HEK293T (cell line): ENCODE measurements around the gene S100A12.

Experiments used
- CTCF ChIA-PET: fragments of 350-600 bp; formaldehyde crosslinking; extraction: SDS; loops from one replicate; lab custom pipeline; 2021; ENCODE audit warnings: antibody characterized with exemption, inconsistent platforms; lab: Yijun Ruan, JAX
- POLR2A ChIA-PET: fragments of 350-600 bp; formaldehyde crosslinking; extraction: SDS; loops from one replicate; lab custom pipeline; 2020; ENCODE audit warnings: antibody characterized with exemption, inconsistent platforms; lab: Yijun Ruan, JAX
- DNase-seq: peaks from one replicate; pipeline ENCODE4 v3.0.0; 2012; ENCODE audit warnings: mixed read lengths; ENCODE audit errors: extremely low spot score
- ARNT ChIP-seq: fragments of 450-650 bp; IDR thresholded peaks from 2 replicates; pipeline ENCODE4 v1.6.1; 2017; ENCODE audit warnings: mild to moderate bottlenecking
- BHLHE40 ChIP-seq: fragments of 450-650 bp; IDR thresholded peaks from 2 replicates; pipeline ENCODE4 v1.6.1; 2016; ENCODE audit warnings: mild to moderate bottlenecking, moderate library complexity, borderline replicate concordance
- CTBP1 ChIP-seq: fragments of 450-650 bp; IDR thresholded peaks from 2 replicates; pipeline ENCODE4 v1.6.1; 2016; ENCODE audit warnings: borderline replicate concordance
- ELF4 ChIP-seq: fragments of 450-650 bp; IDR thresholded peaks from 2 replicates; pipeline ENCODE4 v1.6.1; 2017; ENCODE audit warnings: antibody characterized with exemption
- FOXA1 ChIP-seq: fragments of 450-650 bp; IDR thresholded peaks from 2 replicates; pipeline ENCODE4 v1.6.1; 2016; ENCODE audit warnings: mild to moderate bottlenecking
- FOXK2 ChIP-seq: fragments of 450-650 bp; IDR thresholded peaks from 2 replicates; pipeline ENCODE4 v1.6.1; 2016; ENCODE audit warnings: mild to moderate bottlenecking
- FOXM1 ChIP-seq: fragments of 450-650 bp; IDR thresholded peaks from 2 replicates; pipeline ENCODE4 v1.6.1; 2017; ENCODE audit warnings: mild to moderate bottlenecking, borderline replicate concordance
- HDGF ChIP-seq: fragments of 450-650 bp; IDR thresholded peaks from 2 replicates; pipeline ENCODE4 v1.6.1; 2017; ENCODE audit warnings: antibody characterized with exemption, borderline replicate concordance
- L3MBTL2 ChIP-seq: fragments of 450-650 bp; conservative IDR thresholded peaks from 2 replicates; pipeline ENCODE4 v1.6.1; 2016; ENCODE audit warnings: mild to moderate bottlenecking
- LEF1 ChIP-seq: fragments of 450-650 bp; IDR thresholded peaks from 2 replicates; pipeline ENCODE4 v1.6.1; 2017; ENCODE audit warnings: mild to moderate bottlenecking, borderline replicate concordance
- NFRKB ChIP-seq: fragments of 450-650 bp; IDR thresholded peaks from 2 replicates; pipeline ENCODE4 v1.6.1; 2016; ENCODE audit warnings: mild to moderate bottlenecking, moderate library complexity
- SP1 ChIP-seq: fragments of 450-650 bp; IDR thresholded peaks from 2 replicates; pipeline ENCODE4 v1.6.1; 2017
- SUZ12 ChIP-seq: fragments of 450-650 bp; IDR thresholded peaks from 2 replicates; pipeline ENCODE4 v1.6.1; 2016; ENCODE audit warnings: mild to moderate bottlenecking
- TARDBP ChIP-seq: fragments of 450-650 bp; IDR thresholded peaks from 2 replicates; pipeline ENCODE4 v1.6.1; 2016
- ZNF384 ChIP-seq: fragments of 450-650 bp; IDR thresholded peaks from 2 replicates; pipeline ENCODE4 v1.6.1; 2016
- TF ChIP-seq, protein P1 (sequence below): fragments of 450-650 bp; IDR thresholded peaks from 2 replicates; pipeline ENCODE4 v1.6.1; 2016

Gene S100A12

DNA sequence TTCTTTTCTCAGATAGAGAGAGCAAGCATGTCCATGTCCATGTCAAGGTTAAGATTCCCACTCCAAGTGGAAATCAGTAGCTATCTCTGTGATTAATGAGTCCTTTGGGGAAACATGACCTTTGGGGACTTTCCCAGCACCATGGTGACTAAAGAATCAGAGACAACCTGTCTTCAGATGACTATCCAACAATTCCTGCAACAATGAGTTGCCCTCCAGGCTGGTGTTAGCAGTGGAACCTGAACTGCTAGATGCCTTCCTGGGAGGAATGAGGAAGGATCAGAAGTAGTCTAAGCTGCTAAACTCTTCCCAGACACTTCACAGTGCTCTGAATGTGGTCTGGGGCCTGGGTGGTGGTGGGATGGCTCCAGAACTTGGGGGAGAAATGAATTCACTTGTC lies 11.3 kb downstream of the S100A12 start:
- ChIA-PET POLR2A (no interaction called here), CTCF (interaction anchor here (1.6 kb wide), 1 partner anchor 9 kb away, joined by 4 read pairs; no protein-coding TSS in a partner anchor)
- no peak for TF ChIP-seq L3MBTL2
- DNase-seq: no peak

DNA sequence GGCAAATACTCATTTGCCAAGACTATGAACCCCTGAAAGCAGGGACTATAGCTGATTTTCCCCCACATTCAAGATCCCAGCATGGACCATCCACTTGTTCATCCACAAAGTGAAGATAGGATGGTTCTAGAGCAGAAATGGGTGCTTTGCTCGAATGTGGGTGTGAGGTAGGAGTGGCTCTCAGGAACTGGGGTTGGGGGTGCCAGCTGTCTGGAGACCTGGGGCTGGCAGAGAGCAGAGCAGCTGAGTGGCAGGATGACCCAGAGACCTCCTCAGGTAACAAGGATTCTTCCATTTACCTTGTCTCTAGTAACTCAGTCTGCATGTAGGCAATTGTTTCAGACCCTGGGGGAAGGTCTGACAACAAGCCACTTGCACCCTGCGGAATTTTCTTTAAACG lies 11.8 kb downstream of the S100A12 start:
- DNase-seq: no peak
- TF ChIP-seq SUZ12 (no peak), HDGF (no peak), TARDBP (no peak), SP1 (no peak), NFRKB (no peak), L3MBTL2 (no peak), LEF1 (no peak), CTBP1 (no peak), FOXK2 (no peak), FOXA1 (no peak), ELF4 (no peak), ZNF384 (no peak), BHLHE40 (no peak), ARNT (no peak), FOXM1 (no peak)
- TF ChIP-seq, protein P1, sequence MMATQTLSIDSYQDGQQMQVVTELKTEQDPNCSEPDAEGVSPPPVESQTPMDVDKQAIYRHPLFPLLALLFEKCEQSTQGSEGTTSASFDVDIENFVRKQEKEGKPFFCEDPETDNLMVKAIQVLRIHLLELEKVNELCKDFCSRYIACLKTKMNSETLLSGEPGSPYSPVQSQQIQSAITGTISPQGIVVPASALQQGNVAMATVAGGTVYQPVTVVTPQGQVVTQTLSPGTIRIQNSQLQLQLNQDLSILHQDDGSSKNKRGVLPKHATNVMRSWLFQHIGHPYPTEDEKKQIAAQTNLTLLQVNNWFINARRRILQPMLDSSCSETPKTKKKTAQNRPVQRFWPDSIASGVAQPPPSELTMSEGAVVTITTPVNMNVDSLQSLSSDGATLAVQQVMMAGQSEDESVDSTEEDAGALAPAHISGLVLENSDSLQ: no peak
- ChIA-PET CTCF (no interaction called here), POLR2A (no interaction called here)

DNA sequence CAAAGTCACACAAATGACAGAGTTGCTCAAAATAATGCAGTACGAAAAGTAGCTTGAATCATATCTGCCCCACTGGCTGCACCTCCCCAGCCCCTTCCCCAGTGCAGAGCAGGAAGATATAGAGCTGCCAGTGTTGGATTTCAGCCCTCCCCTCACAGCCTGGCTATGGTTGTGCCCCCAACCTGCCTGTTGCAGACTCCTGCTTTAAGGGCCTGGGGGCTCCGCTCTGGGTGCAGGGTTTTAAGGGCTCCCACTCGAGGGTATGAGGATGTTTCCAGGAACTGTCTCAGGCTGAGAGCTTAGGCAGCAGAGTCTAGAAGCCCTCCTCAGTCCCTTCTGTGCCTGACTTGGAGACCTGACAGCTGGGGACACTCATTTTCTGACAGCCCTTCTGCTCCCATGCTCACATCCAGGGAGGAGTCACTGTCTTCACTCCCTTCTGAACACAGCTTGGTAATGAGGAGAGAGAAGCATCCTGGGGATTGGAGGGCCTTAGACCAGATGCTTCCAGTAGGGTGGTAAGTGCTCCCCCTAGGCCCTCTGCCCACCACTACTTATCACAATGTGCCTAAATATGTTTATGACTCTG lies 13.1 kb downstream of the S100A12 start:
- TF ChIP-seq BHLHE40: no peak
- no peak for TF ChIP-seq SP1
- TF ChIP-seq L3MBTL2: no peak
- no peak for TF ChIP-seq TARDBP
- TF ChIP-seq SUZ12: no peak
- TF ChIP-seq ZNF384: no peak
- TF ChIP-seq CTBP1: no peak
- TF ChIP-seq ELF4: no peak
- TF ChIP-seq NFRKB: no peak
- POLR2A ChIA-PET: no interaction called here
- DNase-seq: no peak
- CTCF ChIA-PET: no interaction called here

DNA sequence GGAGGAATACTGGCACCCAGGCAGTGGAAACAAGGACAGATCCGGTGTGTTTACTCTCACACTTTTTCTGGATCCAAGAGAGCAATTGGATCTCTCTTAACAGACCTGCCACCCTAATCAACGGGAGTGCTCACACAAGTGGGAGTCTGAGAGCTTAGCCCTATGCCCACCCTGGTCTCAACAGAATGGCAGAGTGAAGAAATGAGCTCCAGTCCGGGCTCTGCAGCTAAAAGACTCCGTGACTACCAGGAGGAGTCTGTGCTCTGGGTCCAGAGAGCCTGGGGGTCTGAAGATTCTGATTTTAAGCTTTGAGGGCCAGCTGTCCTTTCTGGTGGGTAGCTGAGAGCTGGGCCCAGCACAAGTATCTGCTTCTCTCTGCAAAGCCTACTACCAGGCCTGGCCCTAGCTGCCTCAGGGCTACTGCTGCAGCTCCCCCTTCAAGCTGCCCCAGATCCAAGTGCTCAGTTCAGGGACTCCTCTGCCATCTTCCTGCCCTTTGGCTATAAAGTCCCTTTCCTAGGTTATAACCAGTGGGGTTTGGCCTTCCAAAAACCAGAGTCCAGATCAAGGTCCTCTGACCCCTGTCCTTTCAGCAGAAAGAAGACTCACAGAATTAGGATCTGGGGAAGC lies 13.8 kb downstream of the S100A12 start:
- CTCF ChIA-PET: no interaction called here
- TF ChIP-seq TARDBP: no peak
- TF ChIP-seq NFRKB: no peak
- no peak for TF ChIP-seq ZNF384
- TF ChIP-seq FOXM1: no peak
- no peak for TF ChIP-seq LEF1
- TF ChIP-seq FOXA1: no peak
- POLR2A ChIA-PET: no interaction called here
- DNase-seq: no peak

DNA sequence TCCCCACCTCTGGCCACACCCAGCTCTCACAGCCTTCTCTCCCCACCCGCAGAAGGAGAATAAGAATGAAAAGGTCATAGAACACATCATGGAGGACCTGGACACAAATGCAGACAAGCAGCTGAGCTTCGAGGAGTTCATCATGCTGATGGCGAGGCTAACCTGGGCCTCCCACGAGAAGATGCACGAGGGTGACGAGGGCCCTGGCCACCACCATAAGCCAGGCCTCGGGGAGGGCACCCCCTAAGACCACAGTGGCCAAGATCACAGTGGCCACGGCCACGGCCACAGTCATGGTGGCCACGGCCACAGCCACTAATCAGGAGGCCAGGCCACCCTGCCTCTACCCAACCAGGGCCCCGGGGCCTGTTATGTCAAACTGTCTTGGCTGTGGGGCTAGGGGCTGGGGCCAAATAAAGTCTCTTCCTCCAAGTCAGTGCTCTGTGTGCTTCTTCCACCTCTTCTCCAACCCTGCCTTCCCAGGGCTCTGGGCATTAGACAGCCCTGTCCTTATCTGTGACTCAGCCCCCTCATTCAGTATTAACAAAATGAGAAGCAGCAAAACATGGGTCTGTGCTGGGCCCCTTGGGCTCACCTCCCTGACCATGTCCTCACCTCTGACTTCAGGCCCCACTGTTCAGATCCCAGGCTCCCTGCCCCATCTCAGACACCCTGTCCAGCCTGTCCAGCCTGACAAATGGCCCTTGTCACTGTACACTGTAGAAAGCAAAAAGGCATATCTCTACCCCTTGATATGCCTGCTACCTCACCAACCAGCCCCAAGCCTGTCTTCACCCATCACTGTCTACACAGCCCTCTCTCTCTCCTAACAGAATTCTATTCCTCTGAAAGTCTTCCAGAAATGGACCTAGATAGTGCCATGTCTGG lies 14.6 kb downstream of the S100A12 start:
- CTCF ChIA-PET: interaction anchor here (0.9 kb wide), 1 partner anchor 134 kb away, joined by 4 read pairs; no protein-coding TSS in a partner anchor
- DNase-seq: no peak
- TF ChIP-seq FOXA1 (no peak), SUZ12 (no peak), ZNF384 (no peak), BHLHE40 (no peak), L3MBTL2 (no peak)
- POLR2A ChIA-PET: no interaction called here

DNA sequence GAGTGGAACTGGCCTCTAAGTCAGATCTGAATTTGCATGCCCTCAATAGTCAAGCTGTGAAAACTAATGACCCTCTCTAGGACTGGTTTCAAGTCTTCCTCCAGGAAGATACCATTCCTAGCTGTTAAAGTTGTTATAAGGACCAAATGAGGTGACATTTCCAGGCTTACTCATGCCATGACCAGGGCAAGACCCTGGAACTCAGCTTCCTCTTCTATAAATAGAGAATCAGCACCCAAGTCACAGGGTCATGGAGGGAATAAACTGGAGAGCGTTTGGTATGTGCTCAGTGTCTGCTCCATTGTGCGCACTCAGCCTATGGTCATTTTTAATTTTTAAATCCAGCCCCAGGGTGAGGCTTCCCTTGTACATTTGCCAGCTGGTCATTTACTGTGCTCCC lies 15.2 kb downstream of the S100A12 start:
- ChIA-PET POLR2A (no interaction called here), CTCF (interaction anchor here (0.9 kb wide), 1 partner anchor 135 kb away, joined by 4 read pairs; no protein-coding TSS in a partner anchor)
- no peak for DNase-seq

DNA sequence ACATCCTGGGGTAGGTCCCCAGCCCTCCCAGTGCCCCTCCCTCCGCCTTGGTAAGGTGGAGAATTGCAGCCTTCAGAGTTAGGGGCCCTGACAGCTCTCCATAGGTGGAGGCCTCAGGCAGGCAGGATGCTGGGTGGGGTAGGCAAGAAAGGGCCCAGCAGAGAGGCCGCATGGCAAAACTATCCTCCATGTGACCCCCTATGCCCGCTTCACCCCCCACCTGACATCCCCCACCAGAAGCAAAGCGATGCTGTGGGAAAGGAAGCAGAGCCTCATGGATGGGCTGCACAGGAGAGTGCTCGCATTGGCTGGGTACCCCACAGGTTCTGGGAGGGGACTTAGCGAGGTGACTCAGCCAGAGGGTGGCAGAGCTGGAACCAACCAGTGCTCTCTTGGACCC lies 16.2 kb downstream of the S100A12 start:
- POLR2A ChIA-PET: no interaction called here
- no peak for TF ChIP-seq ARNT
- TF ChIP-seq FOXM1: no peak
- TF ChIP-seq CTBP1: no peak
- no peak for TF ChIP-seq FOXK2
- TF ChIP-seq SP1: no peak
- TF ChIP-seq LEF1: no peak
- no peak for TF ChIP-seq NFRKB
- no peak for TF ChIP-seq FOXA1
- TF ChIP-seq TARDBP: no peak
- TF ChIP-seq, protein P1: no peak
- TF ChIP-seq ZNF384: no peak
- no peak for DNase-seq
- CTCF ChIA-PET: interaction anchor here (2.9 kb wide), 1 partner anchor 136 kb away, joined by 16 read pairs; no protein-coding TSS in a partner anchor

More for the DNA sequence above, 15.2 kb downstream of the S100A12 start:
- TF ChIP-seq SUZ12 (no peak), FOXM1 (no peak), NFRKB (no peak), LEF1 (no peak), ZNF384 (no peak), HDGF (no peak)
